ENCODE results near the gene TREX2. TPM values are rescaled to one million over a fixed set of nuclear protein-coding genes. Genes with fewer than 3 reads are reported as not detected.

Gene TREX2
- total and polyA plus RNA-seq, 2 of the 8 experiments (the other 6 are each of a cell fraction or from before 2014, with no cell fraction given), result 0.71 to 0.80 TPM

DNA sequence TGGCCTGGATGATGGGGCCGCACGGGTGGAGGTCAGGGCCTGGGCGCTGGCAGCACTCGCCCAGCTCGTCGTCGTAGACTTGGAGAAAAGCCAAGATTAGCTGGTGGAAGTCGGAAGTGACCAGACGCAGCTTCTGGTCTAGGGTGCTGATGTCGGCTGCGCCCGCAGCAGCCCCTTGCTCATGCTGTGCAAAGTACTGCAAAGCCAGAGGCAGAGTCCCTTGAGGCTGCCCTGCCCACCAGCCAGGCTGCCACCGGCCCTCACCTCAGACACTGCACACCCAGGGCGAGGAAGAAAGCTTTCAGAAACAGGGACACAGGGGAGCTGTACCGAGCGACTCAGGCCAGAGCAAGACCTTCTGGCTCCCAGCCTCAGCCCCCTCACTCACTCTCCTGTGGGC, 9.7 kb upstream of the TREX2 start:
- no peak overlapping the region for H2BK120ac ChIP-seq (replicated peaks; ENCODE audit: low read depth, low read length)
- H3K56ac ChIP-seq (replicated peaks; ENCODE audit: insufficient read length, low read depth, low read length), result no peak overlapping the region
- no peaks in the 10 kb centered on the region for H3K9me3 ChIP-seq (ENCODE audit: insufficient read depth in 2 of 2, low read depth in 1 of 2, low read length in 1 of 2)
- peaks cover 0 to 10% (median 0%) of the 10 kb centered on the region in 4 experiments; a peak in 3 of 8 replicates for H3K36me3 ChIP-seq (ENCODE audit: control insufficient read depth in 2 of 4, insufficient read depth in 4 of 4, low read length in 3 of 4)
- H3K4me3 ChIP-seq (ENCODE audit: extremely low read depth in 1 of 4, insufficient read depth in 2 of 4, low read depth in 3 of 4, low read length in 4 of 4), result no peak overlapping the region
- H2AK5ac ChIP-seq (ENCODE audit: low read depth, low read length), result no peak overlapping the region
- DNase-seq (ENCODE audit: low read depth in 1 of 2, low spot score in 2 of 2) (no peak), FAIRE-seq (no peak)
- H3K27me3 ChIP-seq (replicated peaks in 1 of 4; ENCODE audit: control insufficient read depth in 3 of 4, extremely low read depth in 1 of 4, insufficient read depth in 3 of 4, low read length in 3 of 4), result no peaks in the 10 kb centered on the region
- H3K23me2 ChIP-seq (ENCODE audit: low read depth, low read length), result no peaks in the 10 kb centered on the region
- no peak overlapping the region for H2BK12ac ChIP-seq (ENCODE audit: low read depth, low read length)
- H3K9ac ChIP-seq (replicated peaks in 1 of 4; ENCODE audit: extremely low read depth in 1 of 4, low read depth in 3 of 4, low read length in 3 of 4), result no peak overlapping the region
- H2AFZ ChIP-seq (ENCODE audit: low read length), result no peak overlapping the region
- no peak overlapping the region for H4K5ac ChIP-seq (ENCODE audit: insufficient read length, low read depth, low read length)
- peaks cover 0 to 2% of the 10 kb centered on the region in 2 experiments for H4K20me1 ChIP-seq (replicated peaks in 1 of 2; ENCODE audit: control insufficient read depth in 1 of 2, insufficient read depth in 2 of 2, low read length in 2 of 2)
- no peak overlapping the region for H2BK15ac ChIP-seq (ENCODE audit: low read length)
- H3K79me2 ChIP-seq (ENCODE audit: control insufficient read depth in 1 of 2, insufficient read depth in 2 of 2, low read length in 2 of 2), result no peaks in the 10 kb centered on the region
- no peak overlapping the region for H4K91ac ChIP-seq (replicated peaks; ENCODE audit: insufficient read length, low read length)
- 60% methylated on average over 1 of the region's 16 CpGs; no CpG with 5 or more reads in 1 of the 2 experiments for WGBS, 2 experiments (ENCODE audit: extremely low coverage in 1 of 2, insufficient coverage in 1 of 2, insufficient read length in 1 of 2, insufficient replicate concordance in 2 of 2, low coverage in 1 of 2, low lambda C conversion rate in 2 of 2, missing lambda C conversion rate in 1 of 2)
- ChIA-PET CTCF (ENCODE audit: partially characterized antibody) (interaction anchor here (0.6 to 1.9 kb wide), 6 partner anchors 17 to 491 kb away, joined by 3 to 6 read pairs (median 4); no protein-coding TSS in a partner anchor), POLR2A (ENCODE audit: partially characterized antibody) (interaction anchor here (1.2 kb wide), 1 partner anchor 10 kb away, joined by 3 read pairs; the partner anchor contains the start of gene TREX2)
- H3K4me1 ChIP-seq (replicated peaks in 1 of 4; ENCODE audit: control insufficient read depth in 3 of 4, insufficient read depth in 4 of 4, low read length in 3 of 4), result no peaks in the 10 kb centered on the region
- no peak overlapping the region for H3K4ac ChIP-seq (replicated peaks; ENCODE audit: insufficient read length, low read depth, low read length)
- H3K27ac ChIP-seq (ENCODE audit: low read depth, low read length), result no peak overlapping the region
- no peak overlapping the region for H3K23ac ChIP-seq (ENCODE audit: insufficient read length)
- no peaks in the 10 kb centered on the region for H3K79me1 ChIP-seq (ENCODE audit: low read depth, low read length)
- no peak overlapping the region for H2BK5ac ChIP-seq (ENCODE audit: low read depth, low read length)
- H3K18ac ChIP-seq (ENCODE audit: extremely low read depth, low read length), result no peak overlapping the region
- no peak overlapping the region for H4K8ac ChIP-seq (ENCODE audit: extremely low read depth, insufficient read depth, low read length)
- H3K14ac ChIP-seq (ENCODE audit: insufficient read length), result no peak overlapping the region
- H3K4me2 ChIP-seq (ENCODE audit: insufficient read depth in 1 of 2, low read depth in 2 of 2, low read length in 2 of 2), result no peak overlapping the region
- no peak overlapping the region for H2BK20ac ChIP-seq (ENCODE audit: low read length)
- TF ChIP-seq SUZ12 (IDR thresholded peaks at IDR 0.05; ENCODE audit: low read length), result no peak
- no peak for TF ChIP-seq CTBP2 (IDR thresholded peaks at IDR 0.05; ENCODE audit: borderline replicate concordance, insufficient read depth, insufficient read length, low read length)
- no peak for TF ChIP-seq RNF2 (IDR thresholded peaks at IDR 0.05; ENCODE audit: borderline replicate concordance, low read depth, low read length, missing control alignments, poor library complexity, severe bottlenecking)
- no peak for TF ChIP-seq CBX8 (IDR thresholded peaks at IDR 0.05; ENCODE audit: borderline replicate concordance, low read depth, low read length)
- no peak for TF ChIP-seq CHD1 (IDR thresholded peaks at IDR 0.05; ENCODE audit: low read depth, low read length)
- TF ChIP-seq MAFK (IDR thresholded peaks at IDR 0.05; ENCODE audit: low read depth, low read length), result no peak
- TF ChIP-seq GABPA (IDR thresholded peaks at IDR 0.05; ENCODE audit: borderline replicate concordance, insufficient read depth, low read length), result no peak
- no peak for TF ChIP-seq SIRT6 (IDR thresholded peaks at IDR 0.05; ENCODE audit: low read length)
- TF ChIP-seq SRF (IDR thresholded peaks at IDR 0.05; ENCODE audit: low read depth, low read length), result no peak

Measured in H1 (cell line).